Uterus (tissue), 2 donors: ENCODE results near the gene MAD1L1.

Experiments
- CTCF ChIP-seq, 4 experiments: fragments of 200-600 bp in 2 of 4; fragments of 450-650 bp in 2 of 4; sonication (generic) in 2 of 4; IDR thresholded peaks; one replicate each; pipeline ENCODE4 v1.5.1; 2016 to 2019; ENCODE audit warnings: antibody characterized with exemption in 4 of 4, mild to moderate bottlenecking in 2 of 4, moderate library complexity in 1 of 4
- POLR2A ChIP-seq, 2 donors: fragments of 450-650 bp; IDR thresholded peaks; one replicate each; pipeline ENCODE4 v1.6.1; 2016; ENCODE audit warnings: antibody characterized with exemption in 2 of 2, mild to moderate bottlenecking in 1 of 2, moderate library complexity in 1 of 2

GRCh38 chr7:2109251-2109872, 123.4 kb downstream of the MAD1L1 start:
- no peak for TF ChIP-seq CTCF (IDR thresholded peaks at IDR 0.05)
- no peak for TF ChIP-seq POLR2A (IDR thresholded peaks at IDR 0.05)
